OCI-LY7 (cell line): Measurements from ENCODE around the gene CARD19. TPM values are rescaled to one million over a fixed set of nuclear protein-coding genes. Genes with fewer than 3 reads are reported as not detected.
A peak's percentile ranks its signal among the peaks of the same experiment; 100 is the strongest.

Experiments used
- BruUV-seq: library from RNA; stranded (reverse); fragments of 400-500 nt; replicated peaks from 2 replicates; lab custom pipeline; 2021; lab: Mats Ljungman, UMichigan
- CTCF ChIA-PET: fragments of 300-600 bp; sonication (Branson Sonifier 250); formaldehyde crosslinking; loops from one replicate; lab custom pipeline; 2022; ENCODE audit warnings: antibody characterized with exemption; ENCODE audit not compliant: unreplicated experiment; lab: Charles Lee
- POLR2A ChIA-PET: fragments of 300-600 bp; sonication (Branson Sonifier 250); formaldehyde crosslinking; loops from one replicate; lab custom pipeline; 2022; ENCODE audit warnings: antibody characterized with exemption; lab: Charles Lee
- DNase-seq: peaks from one replicate; pipeline ENCODE4 v3.0.0-alpha.2; 2015; ENCODE audit warnings: low spot score
- H2AFZ ChIP-seq: fragments of 200-600 bp; sonication (generic), shearing (Covaris generic); 2 replicates; pipeline ENCODE4 v1.6.1; 2014; ENCODE audit warnings: mild to moderate bottlenecking, antibody characterized with exemption, low read length, moderate library complexity
- H3K27ac ChIP-seq: fragments of 200-600 bp; sonication (generic); 2 replicates; pipeline ENCODE4 v1.5.1; 2014; ENCODE audit warnings: mixed run types, low read depth, mild to moderate bottlenecking, moderate library complexity, low read length, inconsistent platforms; ENCODE audit not compliant: poor library complexity, severe bottlenecking
- H3K36me3 ChIP-seq: fragments of 200-600 bp; sonication (generic); 2 replicates; pipeline ENCODE4 v1.6.1; 2014; ENCODE audit warnings: mild to moderate bottlenecking, antibody characterized with exemption, low read length, moderate library complexity, mixed read lengths; ENCODE audit not compliant: insufficient read depth
- H3K4me1 ChIP-seq: fragments of 200-600 bp; sonication (generic); 2 replicates; pipeline ENCODE4 v1.5.1; 2014; ENCODE audit warnings: mild to moderate bottlenecking, low read length; ENCODE audit not compliant: insufficient read depth, poor library complexity, severe bottlenecking
- H3K4me2 ChIP-seq: fragments of 200-600 bp; sonication (generic); 2 replicates; pipeline ENCODE4 v1.6.1; 2014; ENCODE audit warnings: mild to moderate bottlenecking, low read length
- H3K4me3 ChIP-seq: fragments of 200-600 bp; sonication (generic); 2 replicates; pipeline ENCODE4 v1.5.1; 2014; ENCODE audit warnings: mild to moderate bottlenecking, low read depth, low read length; ENCODE audit not compliant: poor library complexity, severe bottlenecking
- H3K79me2 ChIP-seq: fragments of 200-600 bp; sonication (generic); 2 replicates; pipeline ENCODE4 v1.6.1; 2016; ENCODE audit warnings: low read depth, mild to moderate bottlenecking, low read length, moderate library complexity, mixed read lengths; ENCODE audit not compliant: insufficient read depth
- H3K9me2 ChIP-seq: fragments of 200-600 bp; sonication (generic); 2 replicates; pipeline ENCODE4 v1.6.1; 2016; ENCODE audit warnings: mild to moderate bottlenecking, low read length, mixed read lengths; ENCODE audit not compliant: insufficient read depth
- H3K9me3 ChIP-seq: fragments of 200-600 bp; sonication (generic); 2 replicates; pipeline ENCODE4 v1.6.1; 2014; ENCODE audit warnings: mild to moderate bottlenecking, mixed run types, low read length, mixed read lengths
- H4K20me1 ChIP-seq: fragments of 200-600 bp; sonication (generic); 2 replicates; pipeline ENCODE4 v1.6.1; 2014; ENCODE audit warnings: mild to moderate bottlenecking, antibody characterized with exemption, low read length, moderate library complexity, mixed read lengths; ENCODE audit not compliant: insufficient read depth
- CTCF ChIP-seq: fragments of 200-600 bp; sonication (generic); conservative IDR thresholded peaks from 2 replicates; pipeline ENCODE4 v1.5.1; 2014; ENCODE audit warnings: mild to moderate bottlenecking, antibody characterized with exemption, low read length, moderate library complexity, mixed read lengths
- EZH2phosphoT487 ChIP-seq: fragments of 200-600 bp; sonication (generic); IDR thresholded peaks from 2 replicates; pipeline ENCODE4 v1.6.1; 2018; ENCODE audit warnings: low read depth, borderline replicate concordance, mild to moderate bottlenecking, mixed run types, antibody characterized with exemption, low read length, moderate library complexity, mixed read lengths
- intact Hi-C: fragments of 100-400 bp; cut with micrococcal nuclease; formaldehyde crosslinking; loops from one replicate; pipeline ENCODE4 v1.10.0; 2022; ENCODE audit not compliant: unreplicated experiment
- total RNA-seq, 2 experiments: library from RNA; depleted of rRNA in 1 of 2; stranded (reverse); fragments of >200 nt in 1 of 2; shearing (Covaris generic) in 1 of 2; gene quantifications; 2 replicates each; pipeline ENCODE4 v1.2.3, GENCODE V29; 2014 to 2022

Gene CARD19
- total RNA-seq, 2 experiments from 2014 or later, result 15.8 to 26.8 TPM

- no peak overlapping the region for H3K4me2 ChIP-seq
- intact Hi-C loops, result no loop called here
- no peaks in the 10 kb centered on the region for H4K20me1 ChIP-seq
- no peak for DNase-seq
- ChIA-PET CTCF (no interaction called here), POLR2A (interaction anchor here (0.5 to 0.6 kb wide), 2 partner anchors 17 to 129 kb away, joined by 3 read pairs; no protein-coding TSS in a partner anchor)
- H3K4me1 ChIP-seq, result peaks cover 52% of the 10 kb centered on the region
- BruUV-seq, result no TSS peak
- no peak overlapping the region for H2AFZ ChIP-seq
- H3K4me3 ChIP-seq, result no peak overlapping the region
- H3K9me3 ChIP-seq, result no peaks in the 10 kb centered on the region
- H3K79me2 ChIP-seq, result no peaks in the 10 kb centered on the region
- no peak overlapping the region for H3K27ac ChIP-seq
- TF ChIP-seq CTCF, result no peak
- peaks cover 6% of the 10 kb centered on the region for H3K36me3 ChIP-seq
- H3K9me2 ChIP-seq, result no peaks in the 10 kb centered on the region
Observed at GRCh38 chr9:93091453-93092081, 4.5 kb upstream of the CARD19 start.

GRCh38 chr9:93092251-93092991 is 3.6 kb upstream of the CARD19 start:
- no peaks in the 10 kb centered on the region for H3K79me2 ChIP-seq
- peak overlapping the region; percentile 99; the same call in 1 of the 2 replicates for H3K4me2 ChIP-seq
- H3K4me1 ChIP-seq, result peaks cover 60% of the 10 kb centered on the region
- H2AFZ ChIP-seq, result no peak overlapping the region
- ChIA-PET POLR2A (interaction anchor here (0.5 kb wide), 1 partner anchor 18 kb away, joined by 3 read pairs; no protein-coding TSS in a partner anchor), CTCF (no interaction called here)
- H3K4me3 ChIP-seq, result no peak overlapping the region
- no peak for DNase-seq
- H4K20me1 ChIP-seq, result no peaks in the 10 kb centered on the region
- intact Hi-C loops, result no loop called here
- no peaks in the 10 kb centered on the region for H3K9me3 ChIP-seq
- no TSS peak for BruUV-seq
- H3K27ac ChIP-seq, result no peak overlapping the region
- H3K36me3 ChIP-seq, result no peaks in the 10 kb centered on the region
- TF ChIP-seq EZH2phosphoT487, result no peak
- TF ChIP-seq CTCF, result no peak
- no peaks in the 10 kb centered on the region for H3K9me2 ChIP-seq
